Measurements from ENCODE around the gene PRKAB1.

Gene PRKAB1

DNA sequence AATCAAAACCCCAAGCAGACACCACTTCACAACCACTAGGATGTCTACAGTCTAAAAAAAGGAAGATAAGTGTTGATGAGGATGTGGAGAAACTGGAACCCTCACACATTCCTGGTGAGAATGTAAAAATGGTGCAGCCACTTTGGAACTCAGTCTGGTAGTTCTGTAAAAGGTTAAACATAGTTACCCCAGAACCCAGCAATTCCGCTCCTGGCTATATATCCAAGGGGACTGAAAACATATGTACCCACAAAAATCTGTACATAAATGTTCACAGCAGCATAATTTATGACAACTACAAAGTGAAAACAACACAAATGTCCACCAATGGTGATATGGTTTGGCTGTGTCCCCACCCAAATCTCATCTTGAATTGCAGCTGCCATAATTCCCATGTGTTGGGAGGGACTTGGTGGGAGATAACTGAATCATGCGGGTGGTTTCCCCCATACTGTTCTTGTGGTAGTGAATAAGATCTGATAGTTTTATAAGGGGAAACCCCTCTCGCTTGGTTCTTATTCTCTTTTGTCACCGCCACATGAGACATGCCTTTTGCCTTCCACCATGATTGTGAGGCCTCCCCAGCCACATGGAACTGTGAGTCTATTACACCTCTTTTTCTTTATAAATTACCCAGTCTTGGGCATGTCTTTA is 46.8 kb downstream of the PRKAB1 start:
- no peak for DNase-seq

DNA sequence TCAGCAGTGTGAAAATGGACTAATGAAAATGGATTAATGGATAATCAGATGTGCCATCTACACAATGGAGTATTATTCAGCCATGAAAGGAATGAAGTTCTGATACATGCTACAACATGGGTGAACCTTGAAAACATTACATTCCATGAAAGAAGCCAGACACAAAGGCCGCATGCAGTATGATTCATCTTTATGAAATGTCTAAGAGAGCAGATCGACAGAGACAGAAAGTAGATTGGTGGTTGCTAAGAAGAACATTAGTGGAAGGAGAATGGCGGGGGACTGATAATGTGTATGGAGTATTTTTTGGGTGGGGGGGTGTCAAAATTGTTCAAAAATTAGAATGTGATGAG is 47.3 kb downstream of the PRKAB1 start:
- DNase-seq, result no peak

DNA sequence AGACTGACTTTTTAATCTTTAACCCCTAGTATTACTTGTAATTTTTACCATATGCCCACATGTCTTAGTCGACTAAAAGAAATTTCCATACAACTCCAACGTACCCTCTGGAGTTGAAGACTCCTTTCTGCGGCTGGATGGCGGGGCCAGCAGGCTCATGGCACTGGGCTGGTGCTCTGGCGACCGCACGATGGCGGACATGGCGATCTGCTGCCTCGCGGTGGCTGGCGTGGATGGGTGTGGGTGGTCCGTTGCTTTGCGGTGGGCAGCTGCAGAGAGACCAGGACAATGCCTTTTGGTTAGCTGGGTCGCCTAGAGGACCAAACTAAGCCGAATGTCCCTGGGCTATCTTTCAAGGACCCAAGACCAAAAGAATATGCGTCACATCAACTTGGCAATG is 50.2 kb downstream of the PRKAB1 start:
- no peak for DNase-seq

DNA sequence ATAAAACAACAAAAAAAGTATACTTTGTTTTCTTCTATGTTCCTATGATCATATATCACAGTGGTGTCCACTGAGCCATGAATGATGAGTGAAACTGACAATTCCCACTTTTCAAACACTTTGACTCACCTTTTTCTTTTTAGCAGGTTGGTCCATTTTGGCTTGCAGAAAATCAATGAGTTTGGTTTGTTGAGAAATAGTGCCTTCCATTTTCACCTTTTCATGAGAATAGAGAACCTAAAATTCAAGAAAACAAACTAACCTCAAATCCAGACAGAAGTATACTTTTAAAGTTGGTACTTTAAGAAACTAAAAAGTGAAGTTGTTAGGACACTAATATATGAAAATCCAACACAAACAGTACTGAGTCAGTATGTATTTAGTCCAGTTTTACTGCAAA is 52.4 kb downstream of the PRKAB1 start:
- DNase-seq, result no peak

DNA sequence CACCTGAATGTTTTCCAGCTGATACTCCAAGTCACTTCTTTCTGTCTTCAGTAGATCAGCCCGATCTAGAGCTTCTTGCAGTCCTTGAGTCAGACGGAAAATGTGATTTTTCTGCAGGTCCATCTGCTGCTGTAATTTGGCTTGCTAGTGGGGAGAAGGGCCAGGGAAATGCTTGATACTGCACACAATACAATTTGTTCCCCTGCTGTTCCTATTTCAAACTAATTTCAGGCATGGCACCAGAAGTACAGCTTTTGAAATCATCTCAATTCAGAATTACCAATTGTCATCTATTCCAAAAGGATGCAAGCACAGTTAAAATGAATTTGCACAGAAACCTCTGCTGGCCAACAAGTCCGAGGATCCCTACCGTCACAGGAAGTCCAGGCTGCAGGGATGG is 53.4 kb downstream of the PRKAB1 start:
- DNase-seq, result no peak

DNA sequence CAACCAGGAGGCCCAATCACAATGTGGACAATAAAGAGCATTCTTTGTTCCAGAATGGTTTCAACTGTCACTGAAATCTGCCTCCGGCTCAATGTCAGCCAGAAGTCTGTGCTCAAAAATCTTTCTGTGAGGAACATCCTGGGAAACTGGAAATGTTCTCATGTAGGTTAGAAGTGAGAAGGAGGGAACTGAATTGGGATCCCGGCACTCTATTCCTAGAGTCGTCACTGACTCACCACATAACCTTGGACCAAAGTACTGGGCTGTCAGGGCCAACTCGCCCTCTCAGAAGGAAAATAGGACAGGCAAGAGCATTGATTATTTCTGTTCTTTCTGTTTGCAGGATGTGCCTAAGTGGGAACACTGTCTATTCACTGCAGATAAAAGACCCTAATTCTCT is 57.6 kb downstream of the PRKAB1 start:
- DNase-seq, result no peak

DNA sequence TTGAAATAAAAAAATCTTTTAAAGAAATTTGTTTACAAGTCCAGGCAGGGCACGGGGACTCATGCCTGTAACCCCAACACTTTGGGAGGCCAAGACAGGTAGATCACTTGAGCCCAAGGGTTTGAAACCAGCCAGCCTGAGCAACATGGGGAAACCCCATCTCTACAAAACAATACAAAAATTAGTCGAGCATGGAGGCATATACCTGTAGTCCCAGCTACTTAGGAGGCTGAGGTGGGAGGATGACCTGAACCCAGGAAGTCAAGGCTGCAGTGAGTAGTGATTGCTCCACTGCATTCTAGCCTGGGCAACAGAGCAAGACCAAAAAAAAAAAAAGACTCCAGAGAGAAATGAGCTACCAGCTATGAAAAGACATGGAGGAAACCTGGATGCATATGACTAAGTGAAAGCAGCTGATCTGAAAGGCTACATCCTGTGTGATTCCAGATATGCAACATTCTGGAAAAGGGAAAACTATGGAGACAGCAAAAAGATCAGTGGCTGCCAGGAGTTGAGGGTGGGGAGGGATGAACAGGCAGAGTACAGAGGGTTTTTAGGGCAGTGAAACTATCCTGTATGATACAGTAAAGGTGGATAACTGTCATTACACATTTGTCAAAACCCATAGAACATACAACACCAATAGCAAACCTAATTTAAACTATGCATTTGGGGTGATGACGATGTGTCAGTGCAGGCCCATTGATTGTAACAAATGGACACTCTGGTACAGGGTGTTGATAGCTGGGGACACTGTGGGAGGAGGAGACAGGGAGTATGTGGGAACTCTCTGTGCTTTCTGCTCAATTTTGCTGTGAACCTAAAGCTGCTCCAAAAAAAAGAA is 59.9 kb downstream of the PRKAB1 start:
- DNase-seq, result no peak

DNA sequence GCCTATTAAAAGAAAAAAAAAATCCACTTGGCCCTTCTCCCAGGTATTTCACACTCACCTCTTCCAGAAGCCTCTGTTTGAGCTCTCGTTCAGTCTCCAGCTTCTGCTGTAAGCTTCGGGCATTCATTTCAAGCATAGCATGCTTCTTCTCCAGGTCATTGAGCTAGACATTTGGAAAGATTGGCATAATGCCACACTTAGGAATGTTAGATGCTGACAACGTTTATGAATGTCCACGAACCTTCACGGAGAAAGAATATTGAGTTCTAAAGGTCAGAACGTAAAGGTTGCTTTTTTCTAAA is 60.5 kb downstream of the PRKAB1 start:
- DNase-seq, result no peak

DNA sequence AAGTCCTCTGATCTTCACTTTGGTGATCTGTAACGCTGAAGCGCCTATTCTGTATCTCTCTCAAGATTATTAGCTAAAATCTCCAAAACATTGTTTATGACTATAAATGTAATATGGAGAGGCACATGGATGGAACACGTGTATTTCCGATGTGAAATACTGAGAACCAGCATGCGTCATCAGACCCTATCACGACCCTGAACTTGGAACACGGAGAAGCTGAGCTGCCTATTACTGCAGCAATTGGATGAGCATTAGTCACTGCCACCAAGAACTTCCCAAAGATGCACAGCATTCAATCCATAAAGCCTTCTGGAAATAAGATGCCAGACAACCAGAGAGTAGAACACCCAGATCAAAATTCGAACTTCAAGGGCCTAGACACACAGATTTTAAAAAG is 61.9 kb downstream of the PRKAB1 start:
- DNase-seq, result no peak

DNA sequence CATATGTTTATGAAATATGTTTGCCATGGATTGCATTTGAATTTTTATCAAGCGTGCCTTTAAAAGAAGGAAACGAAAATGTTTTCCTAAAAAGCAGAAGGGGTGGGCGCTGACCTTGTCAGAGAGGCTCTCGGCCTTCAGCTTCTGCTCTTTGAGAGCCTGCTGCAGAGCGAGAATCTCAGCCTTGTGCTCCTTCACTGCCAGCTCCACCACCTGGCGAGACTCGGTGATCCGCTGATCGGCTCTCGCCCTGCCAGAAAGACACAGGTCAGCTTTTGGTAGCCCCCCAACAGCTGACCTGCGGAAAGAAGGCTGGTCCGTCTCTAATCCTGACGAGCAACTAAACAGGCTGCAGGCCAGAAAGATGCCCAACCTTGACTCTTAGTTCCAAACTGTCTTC is 62.4 kb downstream of the PRKAB1 start:
- DNase-seq, result no peak

Measured in activated CD4-positive, alpha-beta T cell treated with anti-CD3 and anti-CD28 coated beads for 48 hours (primary cell).